Fibroblast of skin of left biceps (primary cell): ENCODE data around the gene OBP2A.

Experiments used
- DNase-seq, 2 experiments: peaks; one replicate each; pipeline ENCODE4 v3.0.0-alpha.2; 2013; ENCODE audit warnings: low read depth in 2 of 2

The OBP2A gene

DNA sequence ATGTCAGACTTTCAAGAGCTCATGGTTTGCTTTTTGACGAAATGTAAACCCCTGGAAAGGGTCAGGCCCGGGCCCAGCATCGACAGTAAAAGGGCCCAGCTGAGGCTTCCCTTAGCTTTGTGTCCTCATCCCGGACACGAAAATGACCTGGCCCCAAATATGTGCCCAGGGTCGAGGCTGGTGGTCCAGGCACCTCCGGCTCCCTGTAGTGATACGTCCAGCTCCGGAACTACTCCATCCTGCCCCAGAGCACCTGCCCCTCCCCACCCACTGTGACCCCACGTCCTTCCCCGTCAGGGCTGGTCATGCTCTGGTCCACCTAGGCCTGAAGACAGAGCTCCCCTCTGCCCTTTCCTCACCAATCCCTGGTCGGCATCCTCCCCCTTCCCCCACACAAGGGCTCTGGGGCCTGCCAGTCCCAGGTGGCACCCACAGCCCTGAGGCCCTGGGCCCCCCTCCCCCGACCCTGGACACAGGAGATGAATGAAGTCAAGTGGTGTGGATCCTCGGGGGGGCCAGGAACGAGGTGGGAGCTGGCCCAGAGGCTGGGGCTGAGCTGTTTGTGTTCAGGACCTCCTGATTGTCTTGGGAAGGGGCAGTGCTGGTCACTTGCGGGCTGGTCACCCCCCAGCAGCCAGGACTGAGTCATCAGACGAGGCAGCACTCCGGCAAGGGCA, 6.2 kb downstream of the OBP2A start:
- DNase-seq: no peak

DNA sequence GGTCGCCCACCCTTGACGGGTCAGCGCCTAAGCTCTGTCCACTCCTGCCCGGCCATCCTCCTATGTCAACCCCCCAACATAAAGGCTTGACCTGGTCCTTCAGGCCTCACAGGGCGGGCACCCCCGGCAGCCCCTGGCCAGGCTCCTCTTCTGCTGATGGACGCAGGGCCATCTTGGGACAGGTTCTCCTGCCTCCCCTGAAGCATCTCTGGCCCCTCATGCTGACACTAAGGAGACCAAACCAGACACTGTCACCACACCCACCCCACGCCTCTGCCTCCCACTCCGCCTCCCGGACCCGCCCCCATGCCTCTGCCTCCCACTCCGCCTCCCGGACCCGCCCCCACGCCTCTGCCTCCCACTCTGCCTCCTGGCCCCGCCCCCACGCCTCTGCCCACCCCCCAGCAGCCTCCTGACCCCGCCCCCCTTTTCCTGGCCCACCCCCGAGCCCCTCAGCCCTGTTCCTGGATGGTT, 6.8 kb downstream of the OBP2A start:
- no peak for DNase-seq

DNA sequence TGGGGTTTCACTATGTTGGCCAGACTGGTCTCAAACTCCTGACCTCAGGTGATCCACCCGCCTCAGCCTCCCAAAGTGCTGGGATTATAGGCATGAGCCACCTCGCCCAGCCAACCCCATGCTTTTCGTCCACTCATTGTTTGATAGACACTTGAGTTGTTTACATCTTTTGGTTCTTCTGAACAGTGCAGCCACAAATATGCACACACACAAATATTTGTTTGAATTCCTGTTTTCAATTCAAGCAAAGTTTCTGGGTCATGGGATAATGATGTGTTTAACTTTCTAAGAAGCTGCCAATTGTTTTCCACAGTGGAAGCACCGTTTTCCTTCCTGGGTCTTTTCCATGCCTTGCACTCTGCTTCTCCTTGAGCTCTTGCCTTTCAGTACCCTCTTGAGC, 8.8 kb downstream of the OBP2A start:
- DNase-seq: no peak

DNA sequence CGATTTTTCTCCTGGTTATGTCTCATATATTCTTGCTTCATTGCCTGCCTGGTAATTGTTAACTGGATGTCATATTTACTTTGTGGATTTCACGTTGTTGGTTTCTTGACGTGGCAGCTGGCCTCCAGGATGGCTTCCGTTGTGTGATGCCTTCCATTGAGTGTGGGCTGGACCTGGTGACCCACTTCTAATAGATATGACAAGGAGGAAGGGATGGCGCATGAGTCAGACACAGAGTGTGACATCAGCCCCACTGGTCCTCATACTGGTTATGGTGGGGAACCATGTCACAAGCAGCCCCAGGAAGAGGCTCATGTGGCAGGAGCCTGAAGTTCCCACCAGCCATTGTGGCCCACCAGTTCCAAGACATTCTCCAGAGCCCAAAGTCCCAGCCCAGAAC, 9.3 kb downstream of the OBP2A start:
- no peak for DNase-seq

DNA sequence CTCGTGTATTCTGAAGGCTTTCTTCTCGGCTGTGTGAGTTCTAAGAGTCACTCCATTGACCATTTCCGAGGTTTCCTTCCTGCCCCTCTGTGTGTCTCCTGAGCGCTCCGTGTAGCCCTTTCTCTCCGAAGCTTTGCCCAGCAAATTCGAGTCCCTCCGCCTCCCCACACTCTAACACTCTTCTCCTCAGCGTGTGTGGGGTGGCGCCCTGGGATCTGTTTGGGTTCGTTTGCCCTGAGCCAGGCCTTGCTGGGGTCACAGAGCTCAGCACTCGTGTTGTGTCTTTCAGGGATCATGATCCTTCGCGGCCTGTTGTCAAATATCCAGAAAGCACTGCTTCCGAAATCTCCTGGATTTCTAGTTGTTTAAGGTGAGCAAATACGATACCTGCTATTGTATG, 10.0 kb downstream of the OBP2A start:
- DNase-seq: no peak

DNA sequence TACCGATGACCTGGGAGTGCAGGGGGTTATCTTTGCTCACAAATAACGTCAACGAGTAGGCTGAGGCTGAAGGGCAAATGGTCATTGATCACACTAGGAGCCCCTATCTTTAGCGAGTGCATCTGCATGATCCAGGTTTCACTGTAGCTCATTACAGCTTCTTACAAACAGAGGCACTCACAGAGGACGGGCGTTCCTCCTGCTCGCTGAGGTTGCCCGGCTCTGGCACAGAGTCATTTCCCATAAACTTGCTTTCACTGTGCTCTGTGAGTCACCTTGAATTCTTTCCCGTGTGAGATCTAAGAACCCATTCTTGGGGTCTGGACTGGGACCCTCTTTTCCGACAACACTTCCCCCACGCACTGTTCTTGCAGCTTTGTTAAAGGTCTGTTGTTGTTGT, 13.7 kb downstream of the OBP2A start:
- DNase-seq: no peak

DNA sequence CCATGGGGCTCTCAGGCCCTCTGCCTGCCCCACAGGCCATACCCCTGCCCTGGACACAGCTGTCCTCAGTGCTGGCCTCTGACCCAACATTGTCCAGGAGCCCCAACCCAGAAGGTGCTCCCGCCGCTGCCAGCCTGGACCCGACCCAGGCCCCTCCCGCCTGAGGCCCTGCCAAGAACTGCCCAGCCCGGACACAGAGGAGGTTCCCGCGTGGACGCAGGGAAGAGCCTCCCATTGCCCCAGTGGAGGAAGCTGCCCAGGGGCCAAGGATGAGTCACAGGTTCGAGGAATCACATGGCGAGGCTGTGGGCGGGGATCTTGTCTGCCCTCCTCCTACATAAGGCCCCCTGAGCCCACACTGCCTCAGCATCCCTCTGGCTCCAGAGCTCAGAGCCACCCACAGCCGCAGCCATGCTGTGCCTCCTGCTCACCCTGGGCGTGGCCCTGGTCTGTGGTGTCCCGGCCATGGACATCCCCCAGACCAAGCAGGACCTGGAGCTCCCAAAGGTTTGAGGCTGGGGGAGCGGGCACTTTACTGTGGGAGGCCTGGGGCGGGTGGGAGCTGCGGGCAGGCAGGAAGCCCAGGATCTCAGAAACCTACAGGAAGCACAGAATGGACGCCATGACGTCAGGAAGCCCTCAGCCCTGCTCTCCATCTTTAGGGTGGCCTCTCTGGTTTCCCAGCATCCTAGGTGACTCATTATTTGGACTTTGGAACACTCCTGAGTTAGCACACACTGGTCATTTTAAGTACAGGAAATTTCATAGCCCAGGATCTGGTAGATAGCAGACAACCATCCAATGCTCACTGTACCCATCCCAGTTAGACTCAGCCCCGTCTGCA, 15.7 kb downstream of the OBP2A start, which contains the start of gene PAEP:
TSS of gene PAEP (plus strand) at position 366 of the 844 bp plus-strand sequence.
- no peak for DNase-seq

DNA sequence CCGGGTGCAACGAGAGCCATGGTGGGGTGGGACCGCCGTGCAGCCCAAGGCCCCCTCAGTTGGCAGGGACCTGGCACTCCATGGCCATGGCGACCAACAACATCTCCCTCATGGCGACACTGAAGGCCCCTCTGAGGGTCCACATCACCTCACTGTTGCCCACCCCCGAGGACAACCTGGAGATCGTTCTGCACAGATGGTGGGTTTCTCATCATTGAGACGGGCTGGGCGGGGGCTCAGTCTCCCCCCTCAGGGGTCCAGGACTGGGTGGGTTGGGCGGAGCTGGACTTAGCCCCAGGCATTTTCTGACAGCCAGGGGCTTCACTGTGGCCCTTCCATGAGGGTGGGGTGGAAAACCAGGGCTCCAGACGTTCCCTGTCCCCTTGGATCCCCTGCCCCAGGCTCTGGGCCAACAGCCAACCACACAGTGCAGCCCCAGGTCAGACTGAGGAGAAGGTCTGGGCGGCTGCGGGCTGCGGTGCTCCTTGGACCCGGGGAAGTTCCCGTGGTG, 16.4 kb downstream of the OBP2A start:
- no peak for DNase-seq

DNA sequence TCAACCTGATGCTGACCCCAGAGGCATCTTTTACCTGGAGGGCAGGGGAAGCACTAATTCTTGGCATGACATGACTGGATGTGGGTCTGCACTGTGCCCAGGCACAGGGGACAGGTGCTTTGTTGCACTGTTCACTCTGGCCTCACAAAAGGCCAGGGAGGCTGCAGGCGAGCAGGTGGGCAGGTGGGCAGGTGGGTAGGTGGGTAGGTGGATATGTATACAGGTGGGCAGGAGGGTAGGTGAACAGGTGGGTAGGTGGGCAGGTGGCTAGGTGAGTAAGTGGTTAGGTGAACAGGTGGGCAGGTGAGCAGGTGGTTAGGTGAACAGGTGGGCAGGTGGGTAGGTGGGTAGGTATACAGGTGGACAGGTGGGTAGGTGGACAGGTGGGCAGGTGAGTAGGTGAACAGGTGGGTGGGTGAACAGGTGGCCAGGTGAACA, 17.1 kb downstream of the OBP2A start:
- DNase-seq: no peak

DNA sequence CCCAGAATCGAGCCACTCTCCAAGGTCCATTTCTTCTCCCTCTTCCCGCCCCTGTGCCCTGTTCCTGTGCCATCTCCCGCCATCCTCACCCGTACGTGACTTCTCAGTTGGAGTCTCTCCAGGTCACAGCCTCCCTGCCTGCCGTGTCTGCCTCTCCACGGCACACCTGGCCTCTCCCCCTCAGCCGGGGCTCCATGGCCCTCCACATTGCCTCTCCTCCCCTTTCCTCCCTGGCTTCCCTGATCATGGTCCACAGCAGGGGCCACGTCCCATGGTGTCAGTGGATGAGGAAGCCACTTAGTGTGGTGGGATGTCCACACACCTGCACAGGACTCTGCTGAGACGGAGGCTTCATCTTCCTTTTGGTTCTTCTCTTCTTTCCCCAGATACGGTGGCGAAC, 17.9 kb downstream of the OBP2A start:
- no peak for DNase-seq

DNA sequence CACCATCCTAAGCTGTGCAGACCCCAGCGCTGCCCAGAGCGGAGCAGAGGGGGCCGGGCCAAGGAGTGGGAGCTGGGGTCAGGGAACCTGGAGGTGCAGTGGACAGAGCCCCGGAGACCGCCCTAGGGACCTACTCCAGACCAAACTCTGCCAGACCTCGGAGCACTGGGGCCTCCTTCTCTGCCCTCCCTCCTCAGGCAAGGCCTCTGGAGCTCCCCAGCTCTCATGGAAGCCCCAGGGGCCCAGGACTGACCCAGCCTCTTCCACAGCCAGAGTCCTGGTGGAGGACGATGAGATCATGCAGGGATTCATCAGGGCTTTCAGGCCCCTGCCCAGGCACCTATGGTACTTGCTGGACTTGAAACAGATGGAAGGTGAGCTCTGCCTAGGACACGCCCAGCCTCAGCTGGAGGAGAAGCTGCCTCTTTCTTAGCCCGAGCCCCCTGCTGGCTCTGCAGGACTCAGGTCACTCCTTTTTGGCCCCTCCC, 19.3 kb downstream of the OBP2A start:
- no peak for DNase-seq

DNA sequence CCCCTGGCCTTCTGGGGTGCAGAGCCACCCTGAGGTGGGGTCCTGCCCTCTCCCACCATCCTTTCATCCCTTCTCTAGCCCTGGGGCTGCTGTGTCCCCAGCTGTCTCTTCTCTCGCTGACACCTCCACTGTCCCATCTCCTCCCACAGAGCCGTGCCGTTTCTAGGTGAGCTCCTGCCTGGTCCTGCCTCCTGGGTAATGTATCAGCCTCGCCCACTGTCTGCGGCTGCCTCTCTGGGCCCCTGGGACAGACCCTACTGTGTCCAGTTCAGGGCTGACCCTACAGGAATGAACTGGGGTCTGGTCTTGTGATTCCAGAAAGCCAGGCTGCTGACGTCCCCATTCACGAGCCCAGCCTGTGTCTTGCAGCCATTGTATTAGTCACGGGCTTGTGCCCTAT, 19.7 kb downstream of the OBP2A start:
- DNase-seq: no peak

DNA sequence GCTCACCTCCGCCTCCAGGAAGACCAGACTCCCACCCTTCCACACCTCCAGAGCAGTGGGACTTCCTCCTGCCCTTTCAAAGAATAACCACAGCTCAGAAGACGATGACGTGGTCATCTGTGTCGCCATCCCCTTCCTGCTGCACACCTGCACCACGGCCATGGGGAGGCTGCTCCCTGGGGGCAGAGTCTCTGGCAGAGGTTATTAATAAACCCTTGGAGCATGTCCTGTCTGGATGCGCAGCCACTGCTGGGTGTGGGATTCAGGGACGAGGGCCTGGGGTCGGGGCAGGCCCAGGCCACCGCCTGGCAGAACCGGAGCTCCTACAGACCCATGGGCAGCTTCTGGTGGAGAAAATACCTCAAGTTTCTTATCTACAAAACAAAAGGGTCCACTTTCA, 20.6 kb downstream of the OBP2A start:
- no peak for DNase-seq

DNA sequence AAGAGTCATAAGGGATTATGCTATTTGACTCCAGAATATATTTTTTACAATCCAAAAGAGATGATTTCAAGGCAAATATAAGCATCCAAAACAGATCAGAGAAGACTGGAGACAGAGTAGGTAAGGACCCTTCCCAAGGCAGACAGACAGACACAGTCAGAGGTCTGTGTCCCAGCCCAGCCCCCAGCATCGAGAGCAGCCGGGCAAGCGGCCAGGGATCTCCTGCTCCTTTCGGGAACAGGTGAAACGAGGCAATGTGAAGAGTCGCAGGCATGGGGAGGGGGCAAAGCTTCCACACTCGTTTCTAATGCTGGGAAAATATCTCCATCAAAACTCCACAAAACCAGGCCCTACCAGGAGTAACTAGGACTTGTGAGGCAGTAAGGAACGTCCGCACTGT, 21.4 kb downstream of the OBP2A start:
- DNase-seq: no peak

DNA sequence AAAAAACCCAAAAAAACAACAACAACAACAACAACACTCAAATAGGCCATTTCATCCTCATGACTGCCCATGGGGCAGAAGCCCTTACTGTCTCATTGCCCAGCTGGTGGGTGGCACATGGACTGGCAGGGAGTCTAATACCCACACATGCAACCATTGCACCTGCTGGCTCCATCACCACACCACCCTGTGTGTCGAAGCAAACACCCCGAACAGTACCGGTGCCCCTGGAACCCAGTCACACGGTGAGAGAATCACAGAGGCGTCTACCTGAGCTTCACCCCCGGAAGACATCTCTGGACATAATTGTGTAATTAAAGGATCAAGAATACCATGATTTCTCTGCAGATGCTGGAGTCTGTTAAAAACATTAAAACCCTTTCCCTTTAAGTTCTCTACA, 22.1 kb downstream of the OBP2A start:
- DNase-seq: no peak

DNA sequence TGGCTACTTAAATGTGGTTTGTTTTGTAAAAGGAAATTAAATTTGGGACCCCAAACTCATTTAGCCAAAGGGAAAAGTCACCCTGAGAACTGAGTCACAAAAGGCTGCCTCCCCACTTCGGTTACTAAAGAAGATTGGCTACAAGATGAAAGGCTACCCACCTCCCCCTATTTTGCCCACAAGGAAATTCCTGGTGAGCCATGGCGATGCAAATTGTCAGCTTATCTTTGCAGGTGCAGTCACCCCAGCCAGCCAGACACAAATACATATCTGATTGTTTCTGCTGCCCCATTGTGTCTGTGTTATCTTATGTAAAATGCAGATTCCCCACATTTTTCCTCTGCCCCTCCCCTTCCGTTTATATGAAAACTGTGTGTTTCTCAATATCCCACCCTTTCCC, 24.5 kb downstream of the OBP2A start:
- DNase-seq: no peak

DNA sequence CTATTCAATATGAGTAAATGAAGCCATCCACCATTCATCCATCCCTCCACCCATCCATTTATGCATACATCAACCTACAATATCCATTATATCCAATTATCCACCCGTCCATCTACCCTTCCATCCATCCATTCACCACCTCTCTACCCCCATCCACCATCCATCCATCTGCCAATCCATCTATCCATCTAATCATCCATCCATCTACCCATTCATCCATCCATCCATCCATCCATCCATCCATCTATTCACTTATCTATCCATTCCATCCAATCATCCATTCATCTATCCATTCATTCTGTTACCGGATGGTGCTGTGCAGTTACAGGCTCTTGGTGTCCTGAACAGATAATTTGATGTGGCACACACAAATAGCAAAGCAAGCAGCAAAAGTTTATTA, 26.3 kb downstream of the OBP2A start:
- DNase-seq: no peak

DNA sequence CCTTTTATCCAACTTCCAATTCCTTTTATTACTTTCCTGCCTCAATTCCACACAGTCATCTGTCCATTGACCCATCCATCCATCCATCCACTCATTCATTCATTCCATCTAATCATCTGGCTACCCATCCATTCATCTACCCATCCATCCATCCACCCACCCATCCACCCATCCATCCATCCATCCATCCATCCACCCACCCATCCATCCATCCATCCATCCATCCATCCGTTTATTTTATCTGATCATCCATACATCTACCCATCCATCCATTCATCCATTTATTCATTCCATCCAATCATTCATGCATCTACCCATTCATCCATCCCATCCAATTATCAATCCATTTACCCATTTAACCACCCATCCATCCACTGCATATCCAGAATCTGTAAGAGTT, 27.2 kb downstream of the OBP2A start:
- no peak for DNase-seq

DNA sequence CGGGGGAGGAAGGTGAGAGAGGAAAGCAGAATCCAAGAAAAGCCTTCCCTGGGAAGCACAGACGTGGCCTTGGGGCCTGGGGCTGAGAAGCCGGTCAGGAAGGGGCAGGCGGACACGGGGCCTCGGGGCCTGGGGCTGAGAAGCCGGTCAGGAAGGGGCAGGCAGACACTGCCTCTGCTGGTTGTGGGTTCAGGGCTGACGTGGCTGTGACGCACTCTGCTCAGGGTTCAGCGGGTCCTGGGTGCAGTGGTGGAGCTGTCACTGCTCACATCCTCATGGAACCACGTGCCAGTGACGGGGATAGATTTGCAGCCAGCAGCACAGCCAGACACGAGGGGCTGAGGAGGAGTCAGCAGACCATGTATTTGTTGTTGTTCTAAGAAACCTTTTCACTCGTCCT, 28.4 kb downstream of the OBP2A start:
- no peak for DNase-seq

DNA sequence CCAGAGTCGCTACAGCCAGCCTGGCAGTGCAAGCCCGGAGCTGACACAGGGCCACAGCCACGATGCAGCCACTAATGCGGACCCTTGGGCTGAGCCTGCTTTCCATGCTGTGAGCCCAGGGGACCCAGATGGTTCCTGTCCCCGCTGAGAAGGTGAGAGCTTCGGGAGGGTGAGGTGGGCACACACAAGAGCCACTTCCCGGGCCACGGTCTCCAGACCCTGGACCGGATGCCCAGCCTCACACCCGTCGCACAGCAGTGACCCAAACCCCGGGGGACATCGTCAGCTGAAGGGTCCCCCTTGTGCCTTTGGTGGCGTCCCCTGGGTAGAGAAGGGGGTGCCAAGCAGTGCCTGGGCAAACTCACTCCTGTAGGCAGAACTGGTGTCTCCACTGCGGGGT, 29.0 kb downstream of the OBP2A start:
- no peak for DNase-seq

DNA sequence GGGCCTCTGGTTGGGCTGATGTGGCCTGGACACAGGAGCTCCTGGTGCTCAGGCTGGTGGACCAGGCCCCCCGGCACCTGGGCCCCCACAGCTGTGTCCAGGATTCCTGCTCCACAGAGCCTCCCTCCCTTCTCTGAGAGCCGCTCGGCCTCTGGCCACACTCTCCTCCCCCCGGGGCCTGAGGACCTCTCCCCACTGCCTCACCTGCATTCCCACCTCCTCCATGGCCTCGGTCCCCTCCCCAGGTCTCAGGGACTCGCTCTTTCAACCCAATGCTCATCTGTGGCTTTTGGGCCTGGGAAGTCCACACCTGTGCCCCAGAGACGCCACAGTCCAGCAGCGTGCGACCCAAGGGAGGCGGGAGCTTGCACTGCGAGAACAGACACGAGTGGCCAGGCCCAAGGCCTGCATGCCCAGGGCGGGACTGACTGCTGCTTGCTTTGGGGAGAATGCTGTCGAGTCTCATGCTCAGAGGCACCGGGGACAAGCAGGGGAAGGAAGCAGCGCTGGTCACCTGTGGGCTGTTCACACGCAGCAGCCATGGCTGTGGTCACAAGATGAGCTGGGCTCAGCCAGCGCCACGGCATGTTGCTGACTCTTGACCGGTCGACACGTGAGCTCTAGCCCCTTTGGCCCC, 30.2 kb downstream of the OBP2A start:
- DNase-seq: no peak

DNA sequence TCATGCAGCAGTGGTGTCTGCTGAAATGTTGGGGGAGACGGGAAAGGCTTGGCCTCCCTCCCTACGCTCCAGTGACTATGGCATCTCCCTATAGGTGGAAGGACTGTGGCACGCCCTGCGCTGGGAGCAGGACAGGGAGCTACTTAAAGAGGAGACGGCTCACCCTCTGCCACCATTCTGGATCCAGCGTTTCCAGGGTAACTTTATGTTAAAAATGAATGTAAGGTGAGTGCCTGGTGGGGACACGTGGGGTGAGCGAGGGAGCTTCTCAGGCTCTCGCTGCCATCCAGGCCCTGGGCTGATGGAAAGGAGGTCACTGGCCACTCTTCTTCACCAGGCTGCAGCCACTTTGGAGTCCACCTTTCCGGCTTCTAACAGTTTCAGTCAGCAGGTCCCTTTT, 31.3 kb downstream of the OBP2A start:
- no peak for DNase-seq
